GM23338 (cell line): ENCODE measurements around the gene HOXA9.

Experiments
- CREB1 ChIP-seq: fragments of 250-450 bp; sonication (Bioruptor Pico); IDR thresholded peaks from 2 replicates; pipeline ENCODE4 v1.5.0; 2020; ENCODE audit warnings: low read depth, mild to moderate bottlenecking, moderate library complexity
- CTCF ChIP-seq, 2 experiments: fragments of 200-600 bp in 1 of 2; sonication (generic) in 1 of 2; conservative IDR thresholded peaks; 2 replicates each; pipeline versions ENCODE4 v1.5.1 to v1.6.1; 2016 to 2017; ENCODE audit warnings: antibody characterized with exemption in 2 of 2, low read depth in 2 of 2, mild to moderate bottlenecking in 2 of 2, moderate library complexity in 1 of 2
- ETS1 ChIP-seq: IDR thresholded peaks from 2 replicates; pipeline ENCODE4 v1.6.1; 2016; ENCODE audit warnings: antibody characterized with exemption
- EZH2 ChIP-seq: fragments of 200-600 bp; sonication (generic); IDR thresholded peaks from one replicate; pipeline ENCODE4 v1.8.0; 2017; ENCODE audit warnings: antibody characterized with exemption, mild to moderate bottlenecking, low read depth; ENCODE audit not compliant: unreplicated experiment
- EZH2phosphoT487 ChIP-seq: fragments of 200-600 bp; sonication (generic); IDR thresholded peaks from one replicate; pipeline ENCODE4 v1.8.1; 2018; ENCODE audit warnings: antibody characterized with exemption; ENCODE audit not compliant: unreplicated experiment
- JUNB ChIP-seq: IDR thresholded peaks from one replicate; pipeline ENCODE4 v1.6.1; 2016; ENCODE audit warnings: antibody characterized with exemption; ENCODE audit not compliant: unreplicated experiment
- NANOG ChIP-seq: IDR thresholded peaks from 2 replicates; pipeline ENCODE4 v1.6.1; 2016; ENCODE audit warnings: antibody characterized with exemption, borderline replicate concordance
- POLR2AphosphoS5 ChIP-seq: IDR thresholded peaks from 2 replicates; pipeline ENCODE4 v1.6.1; 2016; ENCODE audit warnings: antibody characterized with exemption, low read depth
- REST ChIP-seq: IDR thresholded peaks from one replicate; pipeline ENCODE4 v1.6.1; 2018; ENCODE audit warnings: antibody characterized with exemption; ENCODE audit not compliant: unreplicated experiment
- STAT1 ChIP-seq: IDR thresholded peaks from one replicate; pipeline ENCODE4 v1.6.1; 2016; ENCODE audit warnings: antibody characterized with exemption; ENCODE audit not compliant: unreplicated experiment
- ZNF114 ChIP-seq: fragments of 250-450 bp; sonication (Bioruptor Pico); IDR thresholded peaks from 2 replicates; pipeline ENCODE4 v1.5.0; 2020; ENCODE audit warnings: mild to moderate bottlenecking, moderate library complexity
- ZNF462 ChIP-seq: fragments of 250-450 bp; sonication (Bioruptor Pico); IDR thresholded peaks from 2 replicates; pipeline ENCODE4 v1.5.0; 2020; ENCODE audit warnings: mild to moderate bottlenecking, moderate library complexity

- TF ChIP-seq ETS1 (no peak), CTCF (conservative IDR thresholded peaks at IDR 0.05; ENCODE audit: low read depth in 2 of 2) (peak; percentile 90 to 97), POLR2AphosphoS5 (no peak), ZNF114 (CRISPR knock-in tag) (no peak), REST (no peak), EZH2 (peak; percentile 67), NANOG (no peak), CREB1 (CRISPR knock-in tag) (no peak), ZNF462 (CRISPR knock-in tag) (no peak), STAT1 (no peak), EZH2phosphoT487 (no peak), JUNB (no peak)
Observed at GRCh38 chr7:27196287-27196767, 31.0 kb upstream of the HOXA9 start.
